Adrenal gland (tissue), 5 donors: ENCODE measurements around the gene GRK3.

Source experiments
- POLR2A ChIP-seq, 2 donors: fragments of 450-650 bp; IDR thresholded peaks; one replicate each; pipeline ENCODE4 v1.6.1; 2017; ENCODE audit warnings: antibody characterized with exemption in 2 of 2, mild to moderate bottlenecking in 2 of 2, moderate library complexity in 1 of 2
- TF ChIP-seq, protein P1 (sequence below), 6 experiments: fragments of 450-650 bp in 4 of 6; fragments of 200-600 bp in 2 of 6; sonication (generic) in 1 of 6; IDR thresholded peaks; 1 replicate in 5 of 6; 2 replicates in 1 of 6; pipeline versions ENCODE4 v1.5.1 to v1.8.0; 2016 to 2021; ENCODE audit warnings: antibody characterized with exemption in 6 of 6, mild to moderate bottlenecking in 2 of 6, moderate library complexity in 1 of 6
- donor health status: DM: no; HTN: no; CAD: no.

DNA sequence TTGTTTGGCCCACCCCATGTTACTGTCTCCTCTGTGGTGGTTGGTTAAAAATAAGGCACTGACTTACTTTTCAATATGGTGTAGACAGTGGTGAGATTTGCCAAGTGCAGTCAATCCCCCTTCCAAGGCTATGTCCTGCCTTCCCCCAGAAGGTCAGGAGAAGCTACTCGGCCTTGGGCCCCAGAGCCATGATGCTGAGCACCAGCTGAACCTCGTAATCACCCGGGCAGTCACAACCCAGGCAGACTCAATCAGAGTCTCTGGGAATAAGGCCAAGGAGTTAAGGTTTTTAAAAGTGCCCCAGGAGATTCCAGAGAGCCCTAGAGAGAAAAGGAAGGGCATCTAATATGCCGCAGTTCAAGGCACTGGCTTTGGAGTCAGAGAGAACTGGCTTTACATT, 201.3 kb downstream of the GRK3 start:
- TF ChIP-seq, protein P1, sequence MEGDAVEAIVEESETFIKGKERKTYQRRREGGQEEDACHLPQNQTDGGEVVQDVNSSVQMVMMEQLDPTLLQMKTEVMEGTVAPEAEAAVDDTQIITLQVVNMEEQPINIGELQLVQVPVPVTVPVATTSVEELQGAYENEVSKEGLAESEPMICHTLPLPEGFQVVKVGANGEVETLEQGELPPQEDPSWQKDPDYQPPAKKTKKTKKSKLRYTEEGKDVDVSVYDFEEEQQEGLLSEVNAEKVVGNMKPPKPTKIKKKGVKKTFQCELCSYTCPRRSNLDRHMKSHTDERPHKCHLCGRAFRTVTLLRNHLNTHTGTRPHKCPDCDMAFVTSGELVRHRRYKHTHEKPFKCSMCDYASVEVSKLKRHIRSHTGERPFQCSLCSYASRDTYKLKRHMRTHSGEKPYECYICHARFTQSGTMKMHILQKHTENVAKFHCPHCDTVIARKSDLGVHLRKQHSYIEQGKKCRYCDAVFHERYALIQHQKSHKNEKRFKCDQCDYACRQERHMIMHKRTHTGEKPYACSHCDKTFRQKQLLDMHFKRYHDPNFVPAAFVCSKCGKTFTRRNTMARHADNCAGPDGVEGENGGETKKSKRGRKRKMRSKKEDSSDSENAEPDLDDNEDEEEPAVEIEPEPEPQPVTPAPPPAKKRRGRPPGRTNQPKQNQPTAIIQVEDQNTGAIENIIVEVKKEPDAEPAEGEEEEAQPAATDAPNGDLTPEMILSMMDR (IDR thresholded peaks at IDR 0.05): no peak
- no peak for TF ChIP-seq POLR2A (IDR thresholded peaks at IDR 0.05)
